Thyroid gland (tissue), 4 donors: ENCODE results near the gene PRSS33. TPM values are rescaled to one million over a fixed set of nuclear protein-coding genes. Genes with fewer than 3 reads are reported as not detected.

Source experiments
- DNase-seq, 2 donors: peaks; one replicate each; pipeline ENCODE4 v3.0.0-alpha.2; 2019
- H3K27ac ChIP-seq, 3 donors: fragments of 200-600 bp; sonication (generic); 1 replicate in 2 of 3; 2 replicates in 1 of 3; pipeline ENCODE4 v1.5.1; 2016 to 2019; ENCODE audit warnings: mild to moderate bottlenecking in 1 of 3, moderate library complexity in 1 of 3
- H3K27me3 ChIP-seq: fragments of 200-600 bp; sonication (generic); one replicate; pipeline ENCODE4 v1.5.1; 2019
- H3K36me3 ChIP-seq, 2 donors: fragments of 200-600 bp; sonication (generic); one replicate each; pipeline ENCODE4 v1.5.1; 2016 to 2019
- H3K4me1 ChIP-seq, 2 donors: fragments of 200-600 bp; sonication (generic); one replicate each; pipeline ENCODE4 v1.5.1; 2017 to 2019
- H3K4me3 ChIP-seq, 3 donors: fragments of 200-600 bp; sonication (generic); replicated peaks in 1 of 3; 1 replicate in 2 of 3; 2 replicates in 1 of 3; pipeline ENCODE4 v1.5.1; 2016; ENCODE audit warnings: mild to moderate bottlenecking in 1 of 3
- H3K9me3 ChIP-seq: fragments of 200-600 bp; sonication (generic); one replicate; pipeline ENCODE4 v1.5.1; 2017
- POLR2A ChIP-seq, 2 donors: fragments of 450-650 bp; IDR thresholded peaks; one replicate each; pipeline ENCODE4 v1.6.1; 2017; ENCODE audit warnings: antibody characterized with exemption in 2 of 2, mild to moderate bottlenecking in 2 of 2, moderate library complexity in 1 of 2
- WGBS, 2 donors: methylation state at CpG; one replicate each; pipeline ENCODE4 v1.1.5; 2017; 5-methylcytosine and 5-hydroxymethylcytosine counted together
- intact Hi-C: fragments of 100-400 bp; cut with DNase I; formaldehyde crosslinking; loops from one replicate; pipeline ENCODE4 v1.15.1; 2023
- total RNA-seq, 4 donors: library from RNA; depleted of rRNA; stranded (reverse); fragments of >200 nt; gene quantifications; one replicate each; pipeline ENCODE4 v1.2.3, GENCODE V29; 2016
- TF ChIP-seq, protein P1 (sequence below), 6 experiments: fragments of 200-600 bp in 3 of 6; fragments of 450-650 bp in 3 of 6; sonication (generic) in 3 of 6; IDR thresholded peaks; one replicate each; pipeline ENCODE4 v1.5.1; 2016 to 2019; ENCODE audit warnings: antibody characterized with exemption in 6 of 6, mild to moderate bottlenecking in 2 of 6, inconsistent platforms in 1 of 6, moderate library complexity in 1 of 6

PRSS33 gene
- total RNA-seq, 4 donors from 2014 or later, result not detected

- TF ChIP-seq POLR2A (IDR thresholded peaks at IDR 0.05), result no peak
- TF ChIP-seq, protein P1, sequence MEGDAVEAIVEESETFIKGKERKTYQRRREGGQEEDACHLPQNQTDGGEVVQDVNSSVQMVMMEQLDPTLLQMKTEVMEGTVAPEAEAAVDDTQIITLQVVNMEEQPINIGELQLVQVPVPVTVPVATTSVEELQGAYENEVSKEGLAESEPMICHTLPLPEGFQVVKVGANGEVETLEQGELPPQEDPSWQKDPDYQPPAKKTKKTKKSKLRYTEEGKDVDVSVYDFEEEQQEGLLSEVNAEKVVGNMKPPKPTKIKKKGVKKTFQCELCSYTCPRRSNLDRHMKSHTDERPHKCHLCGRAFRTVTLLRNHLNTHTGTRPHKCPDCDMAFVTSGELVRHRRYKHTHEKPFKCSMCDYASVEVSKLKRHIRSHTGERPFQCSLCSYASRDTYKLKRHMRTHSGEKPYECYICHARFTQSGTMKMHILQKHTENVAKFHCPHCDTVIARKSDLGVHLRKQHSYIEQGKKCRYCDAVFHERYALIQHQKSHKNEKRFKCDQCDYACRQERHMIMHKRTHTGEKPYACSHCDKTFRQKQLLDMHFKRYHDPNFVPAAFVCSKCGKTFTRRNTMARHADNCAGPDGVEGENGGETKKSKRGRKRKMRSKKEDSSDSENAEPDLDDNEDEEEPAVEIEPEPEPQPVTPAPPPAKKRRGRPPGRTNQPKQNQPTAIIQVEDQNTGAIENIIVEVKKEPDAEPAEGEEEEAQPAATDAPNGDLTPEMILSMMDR (IDR thresholded peaks at IDR 0.05), result no peak
- Histone ChIP-seq H3K27me3 (no peaks in the 10 kb centered on the region), H3K36me3 (peaks cover 50 to 53% of the 10 kb centered on the region in 2 donors), H3K27ac (no peak overlapping the region), H3K4me3 (no peak overlapping the region), H3K9me3 (no peaks in the 10 kb centered on the region), H3K4me1 (peaks cover 25 to 30% of the 10 kb centered on the region in 2 donors)
- WGBS, 2 donors, result 83 to 87% methylated on average over 11 of the region's 11 CpGs
- intact Hi-C loops, result no loop called here
- no peak for DNase-seq
Observed at GRCh38 chr16:2757344-2757743, 30.0 kb downstream of the PRSS33 start.

GRCh38 chr16:2756288-2757015 is 30.9 kb downstream of the PRSS33 start:
- WGBS, 2 donors, result 89 to 93% methylated on average over 30 of the region's 30 CpGs
- no peak overlapping the region for H3K4me3 ChIP-seq
- H3K27ac ChIP-seq, result no peak overlapping the region
- TF ChIP-seq, protein P1 (IDR thresholded peaks at IDR 0.05), result no peak
- no peak for TF ChIP-seq POLR2A (IDR thresholded peaks at IDR 0.05)
- H3K27me3 ChIP-seq, result no peaks in the 10 kb centered on the region
- H3K4me1 ChIP-seq, result peaks cover 31 to 36% of the 10 kb centered on the region in 2 donors
- H3K36me3 ChIP-seq, result peaks cover 41 to 44% of the 10 kb centered on the region in 2 donors
- intact Hi-C loops, result no loop called here
- no peak for DNase-seq
- H3K9me3 ChIP-seq, result no peaks in the 10 kb centered on the region

DNA sequence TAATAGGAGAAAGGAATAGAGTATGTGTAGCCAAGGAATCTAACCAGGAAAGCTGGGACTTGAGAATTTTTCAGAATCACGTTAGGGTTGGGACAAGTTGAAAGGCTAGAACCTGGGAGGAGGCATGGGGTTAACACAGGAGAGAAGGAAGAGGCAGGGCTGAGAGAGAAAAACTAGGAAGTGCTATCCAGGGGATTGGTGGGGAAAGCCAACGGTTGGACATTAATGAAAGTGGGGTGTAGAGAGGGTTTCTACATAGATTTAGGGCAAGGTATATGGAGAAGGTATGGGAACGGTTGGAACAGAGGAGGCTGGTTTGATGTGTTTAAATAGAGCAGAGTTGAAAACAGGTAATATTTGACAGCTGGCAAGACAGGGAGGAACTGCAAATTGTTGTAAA is 32.2 kb downstream of the PRSS33 start:
- Histone ChIP-seq H3K9me3 (no peaks in the 10 kb centered on the region), H3K27me3 (no peaks in the 10 kb centered on the region), H3K4me1 (peaks cover 35 to 40% of the 10 kb centered on the region in 2 donors), H3K27ac (no peak overlapping the region), H3K36me3 (peaks cover 29 to 32% of the 10 kb centered on the region in 2 donors), H3K4me3 (peak overlapping the region in 1 of 3 donors; percentile 0)
- TF ChIP-seq POLR2A (IDR thresholded peaks at IDR 0.05), result no peak
- TF ChIP-seq, protein P1 (IDR thresholded peaks at IDR 0.05), result no peak
- 27 to 31% methylated on average over 3 of the region's 3 CpGs for WGBS, 2 donors
- no peak for DNase-seq
- intact Hi-C loops, result no loop called here

- Histone ChIP-seq H3K36me3 (peaks cover 14 to 17% of the 10 kb centered on the region in 2 donors), H3K4me3 (peak overlapping the region; percentile 83 to 88 (median 88)), H3K9me3 (no peaks in the 10 kb centered on the region), H3K27ac (peak overlapping the region in 2 of 3 donors; percentile 98 to 99), H3K4me1 (peaks cover 35 to 40% of the 10 kb centered on the region in 2 donors), H3K27me3 (no peaks in the 10 kb centered on the region)
- TF ChIP-seq, protein P1 (IDR thresholded peaks at IDR 0.05), result no peak
- no peak for TF ChIP-seq POLR2A (IDR thresholded peaks at IDR 0.05)
- peak; percentile 32 to 65 for DNase-seq
- WGBS, 2 donors, result 0 to 1% methylated on average over 7 of the region's 7 CpGs
- intact Hi-C loops, result no loop called here
Observed at GRCh38 chr16:2753733-2754020, 33.7 kb downstream of the PRSS33 start.
